ENCODE results near the gene SETD7.

- TF ChIP-seq CTCF (IDR thresholded peaks at IDR 0.05) (no peak), POLR2A (IDR thresholded peaks at IDR 0.05) (no peak)
Measured at GRCh38 chr4:139489638-139490037, 66.4 kb downstream of the SETD7 start.
